Measurements from ENCODE around the gene CS.
"Not testable (repeated sequence)": the region's sequence is repeated elsewhere in the genome, so short reads cannot be mapped to it uniquely, and the experiment has no call there.

The CS gene

GRCh38 chr12:56274299-56274698 is 25.8 kb downstream of the CS start:
- DNase-seq: no peak

GRCh38 chr12:56272468-56272867 is 27.7 kb downstream of the CS start:
- not testable (repeated sequence) for DNase-seq

DNA sequence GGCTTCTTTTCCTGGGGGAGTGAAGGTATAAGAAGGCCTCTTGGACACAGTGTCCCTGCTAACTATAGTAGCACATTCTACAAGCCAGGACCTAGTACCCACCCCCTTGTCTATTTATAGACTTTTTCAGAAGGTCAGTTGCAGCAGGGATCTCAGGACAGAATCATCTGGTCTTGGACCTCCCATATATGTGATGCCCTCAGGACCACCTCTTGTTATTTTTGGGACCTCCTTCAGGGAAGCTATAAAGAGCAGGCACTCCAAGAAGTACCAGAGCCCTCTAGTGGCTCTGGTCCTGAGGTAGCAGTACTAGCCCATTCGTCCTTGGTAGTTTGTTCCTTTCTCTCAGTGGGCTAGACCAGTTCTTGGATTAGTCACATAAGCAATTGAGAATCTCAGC is 29.1 kb downstream of the CS start:
- no peak for DNase-seq

- DNase-seq: no peak
These were observed 32.6 kb downstream of the CS start for GRCh38 chr12:56267443-56268071.

- peak; percentile 63 for DNase-seq
These were observed 33.3 kb downstream of the CS start, which contains the start of gene COQ10A for GRCh38 chr12:56266693-56267442. TSS of gene COQ10A (plus strand) at chr12:56266942. CDS start at chr12:56267119, 177 bp downstream.

DNA sequence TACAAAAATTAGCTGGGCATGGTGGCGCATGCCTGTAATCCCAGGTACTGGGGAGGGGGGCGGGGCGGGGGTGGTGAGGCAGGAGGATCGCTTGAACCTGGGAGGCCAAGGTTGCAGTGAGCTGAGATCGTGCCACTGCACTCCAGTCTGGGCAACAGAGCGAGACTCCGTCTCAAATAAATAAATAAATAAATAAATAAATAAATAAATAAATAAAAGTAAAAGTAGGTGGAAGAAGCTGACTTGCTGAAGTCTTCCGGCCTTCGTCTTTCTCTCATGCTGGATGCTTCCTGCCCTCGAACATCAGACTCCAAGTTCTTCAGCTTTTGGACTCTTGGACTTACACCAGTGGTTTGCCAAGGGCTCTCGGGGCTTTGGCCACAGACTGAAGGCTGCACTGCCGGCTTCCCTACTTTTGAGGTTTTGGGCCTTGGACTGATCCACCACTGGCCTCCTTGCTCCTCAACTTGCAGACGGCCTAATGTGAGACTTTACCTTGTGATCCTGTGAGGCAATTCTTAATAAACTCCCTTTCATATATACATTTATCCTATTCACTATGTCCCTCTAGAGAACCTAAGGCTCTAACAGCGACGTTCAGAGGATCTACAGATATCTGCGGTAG is 34.0 kb downstream of the CS start:
- not testable (repeated sequence) for DNase-seq

GRCh38 chr12:56262955-56263354 is 37.2 kb downstream of the CS start:
- not testable (repeated sequence) for DNase-seq

- DNase-seq: no peak
These were observed 38.5 kb downstream of the CS start for GRCh38 chr12:56261503-56262232.

GRCh38 chr12:56260921-56261320 is 39.2 kb downstream of the CS start:
- no peak for DNase-seq

DNA sequence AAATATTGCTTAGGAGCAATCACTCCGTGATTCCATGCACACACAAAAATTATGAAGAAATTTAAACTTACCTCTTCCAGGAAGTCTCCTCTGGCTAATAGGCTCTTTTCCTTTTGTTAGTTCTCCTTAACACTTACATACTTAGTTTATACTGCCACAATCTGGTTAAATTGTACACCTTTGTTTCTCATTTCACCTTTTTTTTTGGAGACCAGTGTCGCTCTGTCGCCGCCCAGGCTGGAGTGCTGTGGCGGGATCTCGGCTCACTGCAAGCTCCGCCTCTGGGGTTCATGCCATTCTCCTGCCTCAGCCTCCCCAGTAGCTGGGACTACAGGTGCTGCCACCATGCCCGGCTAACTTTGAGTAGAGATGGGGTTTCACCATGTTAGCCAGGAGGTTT is 39.8 kb downstream of the CS start:
- DNase-seq: no peak

GRCh38 chr12:56258820-56259183 is 41.3 kb downstream of the CS start:
- no peak for DNase-seq

GRCh38 chr12:56258068-56258819 is 41.9 kb downstream of the CS start, which contains the start of gene ANKRD52:
TSS of gene ANKRD52 (minus strand) at chr12:56258384. CDS start at chr12:56258269, 115 bp downstream.
- peak; percentile 5 for DNase-seq

- DNase-seq: no peak
These were observed 42.6 kb downstream of the CS start for GRCh38 chr12:56257491-56258067.

DNA sequence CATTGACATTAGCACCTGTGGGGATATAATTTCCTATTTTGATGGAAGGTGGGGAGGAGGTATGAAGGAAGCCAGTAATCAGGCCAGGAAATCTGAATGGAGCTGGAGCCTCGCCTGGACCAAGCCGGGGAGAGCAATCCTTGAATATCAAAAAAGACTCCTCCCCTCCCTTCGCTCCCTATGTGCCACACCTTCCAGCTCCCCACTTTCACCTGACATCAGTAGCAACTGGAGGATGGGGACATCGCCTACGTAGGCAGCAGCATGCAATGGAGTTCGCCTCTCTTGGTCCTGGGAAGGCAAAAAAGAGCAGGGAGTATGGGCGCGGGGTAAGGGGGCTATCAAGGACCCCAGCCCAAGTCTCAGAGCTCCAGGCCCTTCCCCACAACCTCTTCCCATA is 43.1 kb downstream of the CS start:
- DNase-seq: no peak

- no peak for DNase-seq
These were observed 43.7 kb downstream of the CS start for GRCh38 chr12:56256326-56256960.

DNA sequence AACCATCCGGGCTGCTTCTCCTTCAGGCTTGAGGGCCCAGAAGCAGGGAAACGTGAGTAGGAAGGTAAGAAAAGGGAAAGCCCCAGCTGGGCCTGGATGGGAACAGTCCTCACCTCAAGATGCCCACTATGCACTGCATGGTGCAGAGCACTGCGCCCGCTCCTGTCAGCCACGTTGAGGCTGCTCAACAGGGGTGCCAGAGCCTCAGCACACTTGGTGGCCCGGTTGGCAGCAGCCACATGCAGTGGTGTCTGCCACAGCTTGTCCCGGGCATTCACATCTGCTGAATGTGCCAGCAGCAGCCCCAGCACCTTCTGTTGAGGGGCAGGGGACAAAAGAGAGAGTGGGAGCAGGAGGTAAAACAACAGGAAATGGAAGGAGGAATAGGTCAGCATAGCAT is 44.5 kb downstream of the CS start:
- no peak for DNase-seq

- no peak for DNase-seq
These were observed 47.0 kb downstream of the CS start for GRCh38 chr12:56253091-56253490.

GRCh38 chr12:56252649-56253048 is 47.5 kb downstream of the CS start:
- no peak for DNase-seq

DNA sequence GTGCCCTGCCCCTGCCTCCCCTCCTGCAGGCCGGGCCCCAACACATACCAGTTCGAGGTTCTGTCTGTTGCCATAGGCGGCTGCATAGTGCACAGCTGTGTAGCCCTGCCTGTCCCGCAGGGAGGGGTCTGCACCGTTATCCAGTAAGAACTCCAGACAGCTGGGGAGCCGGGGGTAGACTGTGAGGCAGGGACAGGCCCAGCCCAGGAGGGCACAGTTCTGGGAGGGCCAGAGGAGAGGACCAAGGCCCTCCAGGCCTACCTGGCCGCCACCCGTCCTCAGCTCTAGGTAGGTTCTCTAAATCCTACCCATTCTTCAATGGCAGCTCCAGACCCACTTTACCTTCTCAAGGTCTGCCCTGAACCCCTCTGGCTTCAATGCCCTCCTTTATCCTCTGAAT is 51.4 kb downstream of the CS start:
- no peak for DNase-seq

- no peak for DNase-seq
These were observed 52.2 kb downstream of the CS start for GRCh38 chr12:56247923-56248322.

DNA sequence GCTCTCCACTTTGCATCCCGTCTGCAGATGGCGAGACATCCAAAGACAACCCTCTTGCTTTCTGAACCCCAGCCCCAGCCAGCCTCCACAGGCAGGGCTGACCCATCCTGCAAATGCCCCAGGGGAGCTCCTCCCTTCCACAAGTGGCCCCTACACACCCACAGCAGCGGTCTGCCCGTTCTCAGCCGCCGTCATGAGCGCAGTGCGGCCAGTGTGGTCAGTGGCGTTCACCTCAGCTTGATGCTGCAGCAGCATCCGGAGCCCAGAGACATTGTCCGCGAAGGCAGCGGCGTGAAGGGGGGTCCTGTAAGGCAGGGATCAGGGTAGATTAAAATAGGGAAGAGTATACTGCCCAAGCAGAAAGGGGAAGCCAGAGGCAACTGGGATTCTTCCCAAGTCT is 55.6 kb downstream of the CS start:
- DNase-seq: no peak

DNA sequence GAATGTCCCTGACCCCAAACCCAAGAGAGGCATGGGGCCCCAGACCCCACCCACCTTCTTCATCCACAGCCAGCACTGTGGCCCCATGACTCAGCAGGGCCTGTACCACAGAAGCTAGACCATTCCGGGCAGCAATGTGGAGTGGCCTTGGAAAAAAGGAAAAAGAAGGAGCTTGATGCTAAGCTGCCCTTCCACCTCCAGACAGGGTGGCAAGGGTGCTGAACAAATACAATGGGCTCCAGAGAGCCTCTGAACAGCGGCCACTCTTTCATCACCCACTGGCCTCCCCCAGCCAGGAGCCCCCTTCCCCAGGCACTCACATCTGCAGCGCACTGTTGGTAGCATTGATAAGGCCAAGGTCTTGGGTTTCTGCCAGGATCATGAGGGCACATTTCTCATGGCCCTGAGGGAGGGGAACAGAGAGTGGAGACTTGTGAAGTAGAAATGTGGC is 56.4 kb downstream of the CS start:
- no peak for DNase-seq

All from DMS79 (cell line).